CD14-positive monocyte (primary cell): ENCODE measurements around the gene PIK3AP1. TPM values are rescaled to one million over a fixed set of nuclear protein-coding genes. Genes with fewer than 3 reads are reported as not detected.
"Not testable (repeated sequence)": the region's sequence is repeated elsewhere in the genome, so short reads cannot be mapped to it uniquely, and the experiment has no call there.

Source experiments
- DNase-seq, 3 donors: peaks; one replicate each; pipeline ENCODE4 v3.0.0-alpha.2; 2011 to 2022
- H2AFZ ChIP-seq: 2 replicates; pipeline ENCODE4 v1.6.0; 2012; ENCODE audit warnings: mild to moderate bottlenecking, low read depth, low read length, inconsistent platforms; ENCODE audit not compliant: insufficient read depth, poor library complexity, severe bottlenecking
- H3K27ac ChIP-seq, 2 donors: 1 replicate in 1 of 2; 2 replicates in 1 of 2; pipeline ENCODE4 v1.5.1; 2012 to 2013; ENCODE audit warnings: low read length in 2 of 2, control low read depth in 1 of 2, inconsistent platforms in 1 of 2, low read depth in 1 of 2, mild to moderate bottlenecking in 1 of 2
- H3K27me3 ChIP-seq, 2 donors: one replicate each; pipeline versions ENCODE4 v1.6.0 to v1.6.1; 2011 to 2013; ENCODE audit warnings: low read length in 2 of 2; ENCODE audit not compliant: control insufficient read depth in 2 of 2, insufficient read depth in 2 of 2
- H3K36me3 ChIP-seq, 2 donors: replicated peaks in 1 of 2; 1 replicate in 1 of 2; 2 replicates in 1 of 2; pipeline versions ENCODE4 v1.5.1 to v1.6.1; 2012 to 2013; ENCODE audit warnings: low read length in 2 of 2, control low read depth in 1 of 2, inconsistent platforms in 1 of 2, mild to moderate bottlenecking in 1 of 2; ENCODE audit not compliant: insufficient read depth in 2 of 2, control insufficient read depth in 1 of 2
- H3K4me1 ChIP-seq, 2 donors: 1 replicate in 1 of 2; 2 replicates in 1 of 2; pipeline versions ENCODE4 v1.5.1 to v1.6.1; 2012 to 2013; ENCODE audit warnings: low read length in 2 of 2, control low read depth in 1 of 2, inconsistent platforms in 1 of 2, mild to moderate bottlenecking in 1 of 2, moderate library complexity in 1 of 2; ENCODE audit not compliant: insufficient read depth in 2 of 2, control insufficient read depth in 1 of 2
- H3K4me2 ChIP-seq: replicated peaks from 2 replicates; pipeline ENCODE3; 2012; ENCODE audit warnings: low read length, moderate library complexity, mild to moderate bottlenecking; ENCODE audit not compliant: poor library complexity, severe bottlenecking; ENCODE audit errors: extremely low read depth
- H3K4me3 ChIP-seq, 3 experiments: fragments of 200-600 bp in 1 of 3; sonication (generic) in 1 of 3; replicated peaks in 1 of 3; 1 replicate in 2 of 3; 2 replicates in 1 of 3; pipeline ENCODE4 v1.5.1; 2011 to 2013; ENCODE audit warnings: low read length in 3 of 3, mild to moderate bottlenecking in 3 of 3, control low read depth in 2 of 3, low read depth in 2 of 3, inconsistent platforms in 1 of 3, moderate library complexity in 1 of 3
- H3K79me2 ChIP-seq: 2 replicates; pipeline ENCODE4 v1.6.0; 2012; ENCODE audit warnings: mild to moderate bottlenecking, control low read depth, inconsistent platforms, low read length, moderate library complexity; ENCODE audit not compliant: insufficient read depth
- H3K9ac ChIP-seq: 2 replicates; pipeline ENCODE4 v1.6.0; 2017; ENCODE audit warnings: low read length, mild to moderate bottlenecking; ENCODE audit not compliant: insufficient read depth, poor library complexity, severe bottlenecking
- H3K9me3 ChIP-seq, 2 donors: replicated peaks in 1 of 2; 1 replicate in 1 of 2; 2 replicates in 1 of 2; pipeline versions ENCODE4 v1.5.1 to v1.6.1; 2012 to 2013; ENCODE audit warnings: low read length in 2 of 2, control low read depth in 1 of 2; ENCODE audit not compliant: control insufficient read depth in 1 of 2, insufficient read depth in 1 of 2
- H4K20me1 ChIP-seq: 2 replicates; pipeline ENCODE4 v1.6.0; 2012; ENCODE audit warnings: mild to moderate bottlenecking, low read length, control low read depth, moderate library complexity; ENCODE audit not compliant: insufficient read depth
- H3K27ac Mint-ChIP-seq, 7 donors: one replicate each; pipeline ENCODE4 v1.8.0; 2020; ENCODE audit warnings: mild to moderate bottlenecking in 7 of 7, mixed read lengths in 7 of 7, moderate library complexity in 6 of 7, inconsistent platforms in 2 of 7
- H3K27me3 Mint-ChIP-seq, 3 donors: one replicate each; pipeline ENCODE4 v1.8.0; 2021 to 2022; ENCODE audit warnings: low read depth in 3 of 3, mild to moderate bottlenecking in 3 of 3, mixed read lengths in 3 of 3, moderate library complexity in 3 of 3, inconsistent platforms in 1 of 3
- H3K36me3 Mint-ChIP-seq, 2 donors: one replicate each; pipeline ENCODE4 v1.8.0; 2020; ENCODE audit warnings: mixed read lengths in 2 of 2, inconsistent platforms in 1 of 2, mild to moderate bottlenecking in 1 of 2
- H3K4me1 Mint-ChIP-seq: one replicate; pipeline ENCODE4 v1.8.0; 2020; ENCODE audit warnings: mild to moderate bottlenecking, mixed read lengths
- H3K4me3 Mint-ChIP-seq, 2 donors: one replicate each; pipeline ENCODE4 v1.8.0; 2020; ENCODE audit warnings: mild to moderate bottlenecking in 2 of 2, mixed read lengths in 2 of 2, moderate library complexity in 1 of 2
- H3K9me3 Mint-ChIP-seq, 7 donors: one replicate each; pipeline ENCODE4 v1.8.0; 2020 to 2022; ENCODE audit warnings: mixed read lengths in 7 of 7, mild to moderate bottlenecking in 6 of 7, moderate library complexity in 6 of 7, inconsistent platforms in 2 of 7
- whole genome bisulfite sequencing: methylation state at CpG from one replicate; pipeline ENCODE4 v1.1.5; 2013; ENCODE audit warnings: missing lambda C conversion rate; ENCODE audit not compliant: insufficient coverage; 5-methylcytosine and 5-hydroxymethylcytosine counted together
- intact Hi-C, 2 donors: fragments of 100-400 bp; cut with micrococcal nuclease; formaldehyde crosslinking; loops; one replicate each; pipeline versions ENCODE4 v1.15.0 to v1.15.1; 2023
- polyA plus RNA-seq, 3 donors: library from polyadenylated mRNA; depleted of rRNA in 1 of 3; unstranded in 2 of 3; stranded (reverse) in 1 of 3; fragments of 300-500 nt in 2 of 3; fragments of >200 nt in 1 of 3; fragmentation: Illumina TruSeq in 2 of 3; gene quantifications; 1 replicate in 2 of 3; 2 replicates in 1 of 3; pipeline ENCODE4 v1.2.3, GENCODE V29; 2012 to 2021
- TF ChIP-seq, protein P1 (sequence below): fragments of 200-600 bp; IDR thresholded peaks from one replicate; pipeline ENCODE4 v1.8.0; 2022; ENCODE audit warnings: antibody characterized with exemption, mild to moderate bottlenecking

PIK3AP1 gene
- polyA plus RNA-seq, 3 donors: 95.5 to 157 (median 112) TPM

DNA sequence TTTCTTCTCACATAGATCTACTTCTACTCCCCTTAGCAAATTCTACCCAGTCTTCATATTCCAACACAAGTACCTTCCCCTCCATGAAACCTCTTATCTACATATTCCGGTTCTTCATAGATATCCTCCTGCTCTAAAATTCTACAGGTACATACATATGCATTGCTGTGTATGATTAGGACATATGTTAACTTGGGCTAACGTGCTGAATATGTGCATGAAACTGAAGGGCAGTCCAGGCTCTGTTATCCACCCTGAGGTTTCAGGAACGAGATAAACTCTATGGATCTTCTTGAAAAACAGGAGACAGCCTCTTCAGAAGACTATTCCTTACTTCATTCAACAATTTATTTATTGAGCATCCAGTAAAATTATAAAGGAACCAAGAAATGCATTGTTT is 165.0 kb downstream of the PIK3AP1 start:
- Mint-ChIP-seq H3K9me3 (no peaks in the 10 kb centered on the region), H3K4me1 (no peaks in the 10 kb centered on the region), H3K36me3 (peaks cover 36% of the 10 kb centered on the region in 2 donors), H3K27me3 (no peaks in the 10 kb centered on the region), H3K27ac (no peak overlapping the region), H3K4me3 (no peak overlapping the region)
- WGBS: 100% methylated on average over 2 of the region's 3 CpGs
- Histone ChIP-seq H2AFZ (no peak overlapping the region), H3K4me2 (no peak overlapping the region), H3K9me3 (no peaks in the 10 kb centered on the region), H3K79me2 (no peaks in the 10 kb centered on the region), H4K20me1 (peaks cover 24% of the 10 kb centered on the region), H3K4me3 (no peak overlapping the region), H3K27ac (no peak overlapping the region), H3K4me1 (no peaks in the 10 kb centered on the region), H3K27me3 (no peaks in the 10 kb centered on the region), H3K9ac (no peak overlapping the region), H3K36me3 (peaks cover 64 to 96% of the 10 kb centered on the region in 2 donors)
- TF ChIP-seq, protein P1, sequence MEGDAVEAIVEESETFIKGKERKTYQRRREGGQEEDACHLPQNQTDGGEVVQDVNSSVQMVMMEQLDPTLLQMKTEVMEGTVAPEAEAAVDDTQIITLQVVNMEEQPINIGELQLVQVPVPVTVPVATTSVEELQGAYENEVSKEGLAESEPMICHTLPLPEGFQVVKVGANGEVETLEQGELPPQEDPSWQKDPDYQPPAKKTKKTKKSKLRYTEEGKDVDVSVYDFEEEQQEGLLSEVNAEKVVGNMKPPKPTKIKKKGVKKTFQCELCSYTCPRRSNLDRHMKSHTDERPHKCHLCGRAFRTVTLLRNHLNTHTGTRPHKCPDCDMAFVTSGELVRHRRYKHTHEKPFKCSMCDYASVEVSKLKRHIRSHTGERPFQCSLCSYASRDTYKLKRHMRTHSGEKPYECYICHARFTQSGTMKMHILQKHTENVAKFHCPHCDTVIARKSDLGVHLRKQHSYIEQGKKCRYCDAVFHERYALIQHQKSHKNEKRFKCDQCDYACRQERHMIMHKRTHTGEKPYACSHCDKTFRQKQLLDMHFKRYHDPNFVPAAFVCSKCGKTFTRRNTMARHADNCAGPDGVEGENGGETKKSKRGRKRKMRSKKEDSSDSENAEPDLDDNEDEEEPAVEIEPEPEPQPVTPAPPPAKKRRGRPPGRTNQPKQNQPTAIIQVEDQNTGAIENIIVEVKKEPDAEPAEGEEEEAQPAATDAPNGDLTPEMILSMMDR: no peak
- no peak for DNase-seq
- intact Hi-C loops: no loop called here

DNA sequence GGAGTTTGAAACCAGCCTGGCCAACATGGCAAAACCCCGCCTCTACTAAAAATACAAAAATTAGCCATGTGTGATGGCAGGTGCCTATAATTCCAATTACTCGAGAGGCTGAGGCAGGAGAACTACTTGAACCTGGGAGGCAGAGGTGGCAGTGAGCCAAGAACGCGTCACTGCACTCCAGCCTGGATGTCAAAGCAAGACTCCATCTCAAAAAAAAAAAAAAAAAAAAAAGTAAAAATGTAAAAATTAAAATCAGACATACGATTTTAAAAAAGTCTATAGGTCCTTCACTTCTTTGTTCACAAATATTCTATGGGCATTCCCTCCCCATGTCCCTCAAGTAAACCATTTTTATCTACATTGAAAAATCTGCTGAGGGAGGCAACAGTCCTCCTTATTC is 171.7 kb downstream of the PIK3AP1 start:
- Histone ChIP-seq H4K20me1 (peaks cover 23% of the 10 kb centered on the region), H3K4me3 (no peak overlapping the region), H3K9ac (no peak overlapping the region), H3K36me3 (peaks cover 90 to 100% of the 10 kb centered on the region in 2 donors), H3K4me1 (no peaks in the 10 kb centered on the region), H3K9me3 (no peaks in the 10 kb centered on the region), H3K79me2 (no peaks in the 10 kb centered on the region), H2AFZ (no peak overlapping the region), H3K27ac (no peak overlapping the region), H3K4me2 (no peak overlapping the region), H3K27me3 (no peaks in the 10 kb centered on the region)
- Mint-ChIP-seq H3K36me3 (peaks cover 67 to 82% of the 10 kb centered on the region in 2 donors), H3K9me3 (no peaks in the 10 kb centered on the region), H3K27ac (no peak overlapping the region), H3K4me3 (no peak overlapping the region), H3K4me1 (no peaks in the 10 kb centered on the region), H3K27me3 (no peaks in the 10 kb centered on the region)
- no CpG with 5 or more reads among the region's 5 CpGs for WGBS
- TF ChIP-seq, protein P1: no peak
- intact Hi-C loops: no loop called here
- no peak for DNase-seq

DNA sequence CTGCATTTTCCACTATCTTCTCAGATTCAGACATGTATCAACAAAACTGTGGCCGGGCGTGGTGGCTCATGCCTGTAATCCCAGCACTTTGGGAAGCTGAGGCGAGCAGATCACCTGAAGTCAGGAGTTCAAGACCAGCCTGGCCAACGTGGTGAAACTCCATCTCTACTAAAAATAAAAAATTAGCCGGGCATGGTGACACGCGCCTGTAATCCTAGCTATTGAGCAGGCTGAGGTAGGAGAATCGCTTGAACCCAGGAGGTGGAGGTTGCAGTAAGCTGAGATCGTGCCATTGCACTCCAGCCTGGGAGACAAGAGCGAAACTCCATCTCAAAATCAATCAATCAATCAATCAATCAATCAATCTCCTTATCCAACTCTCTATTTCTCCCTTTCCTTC is 174.8 kb downstream of the PIK3AP1 start:
- peaks cover 69 to 81% of the 10 kb centered on the region in 2 donors for H3K36me3 Mint-ChIP-seq
- H3K4me3 Mint-ChIP-seq, H3K4me1 Mint-ChIP-seq, DNase-seq, H3K9ac ChIP-seq, H3K27me3 ChIP-seq, H3K4me3 ChIP-seq, H3K4me1 ChIP-seq, H3K27ac ChIP-seq, H3K79me2 ChIP-seq, H3K27me3 Mint-ChIP-seq, H3K4me2 ChIP-seq, H3K9me3 Mint-ChIP-seq, H2AFZ ChIP-seq, H3K27ac Mint-ChIP-seq, H3K9me3 ChIP-seq, intact Hi-C loops: not testable (repeated sequence)
- WGBS: 98% methylated on average over 7 of the region's 10 CpGs
- Histone ChIP-seq H4K20me1 (peaks cover 27% of the 10 kb centered on the region), H3K36me3 (peaks cover 87 to 99% of the 10 kb centered on the region in 2 donors)
